GM23338 (cell line): Measurements from ENCODE around the gene HOXA1. TPM values are rescaled to one million over a fixed set of nuclear protein-coding genes. Genes with fewer than 3 reads are reported as not detected.

ENCODE experiments used
- ATAC-seq: fragments of 200-7000 bp; cut with Tn5 transposase; 3 replicates; pipeline ENCODE4 v1.9.1; 2020
- DNase-seq: peaks from one replicate; pipeline ENCODE4 v3.0.0-alpha.2; 2015; ENCODE audit warnings: low spot score
- H2AFZ ChIP-seq: fragments of 200-600 bp; sonication (generic); 2 replicates; pipeline ENCODE4 v1.8.0; 2016; ENCODE audit warnings: antibody characterized with exemption, mild to moderate bottlenecking, moderate library complexity
- H3F3A ChIP-seq: fragments of 200-600 bp; sonication (generic); replicated peaks from 2 replicates; pipeline ENCODE4 v1.8.0; 2017; ENCODE audit warnings: antibody characterized with exemption, mixed run types, low read depth
- H3K27ac ChIP-seq: fragments of 200-600 bp; sonication (generic); 2 replicates; pipeline ENCODE4 v1.6.1; 2016; ENCODE audit warnings: low read depth
- H3K27me3 ChIP-seq: fragments of 200-600 bp; sonication (generic); 2 replicates; pipeline ENCODE4 v1.8.0; 2016; ENCODE audit warnings: mild to moderate bottlenecking, mixed run types, moderate library complexity; ENCODE audit not compliant: insufficient read depth
- H3K36me3 ChIP-seq: fragments of 200-600 bp; sonication (generic); 2 replicates; pipeline ENCODE4 v1.8.0; 2016; ENCODE audit warnings: mild to moderate bottlenecking; ENCODE audit not compliant: insufficient read depth
- H3K4me1 ChIP-seq: fragments of 200-600 bp; sonication (generic); 2 replicates; pipeline ENCODE4 v1.8.0; 2016; ENCODE audit warnings: mild to moderate bottlenecking, moderate library complexity; ENCODE audit not compliant: insufficient read depth
- H3K4me2 ChIP-seq: fragments of 200-600 bp; sonication (generic); 2 replicates; pipeline ENCODE4 v1.7.1; 2017; ENCODE audit warnings: mixed run types
- H3K4me3 ChIP-seq: fragments of 200-600 bp; sonication (generic); 2 replicates; pipeline ENCODE4 v1.6.1; 2016; ENCODE audit warnings: mixed run types
- H3K79me2 ChIP-seq: fragments of 200-600 bp; sonication (generic); replicated peaks from 2 replicates; pipeline ENCODE4 v1.8.0; 2017; ENCODE audit warnings: mild to moderate bottlenecking; ENCODE audit not compliant: insufficient read depth
- H3K9me2 ChIP-seq: fragments of 200-600 bp; sonication (generic); 2 replicates; pipeline ENCODE4 v1.8.0; 2017; ENCODE audit not compliant: insufficient read depth
- H4K20me1 ChIP-seq: fragments of 200-600 bp; sonication (generic); replicated peaks from 2 replicates; pipeline ENCODE4 v1.8.0; 2017; ENCODE audit warnings: mild to moderate bottlenecking; ENCODE audit not compliant: insufficient read depth
- H3K27ac Mint-ChIP-seq: 2 replicates; pipeline ENCODE4 v1.8.0; 2020; ENCODE audit warnings: inconsistent platforms, mild to moderate bottlenecking, moderate library complexity, mixed read lengths
- H3K27me3 Mint-ChIP-seq: 3 replicates; pipeline ENCODE4 v1.8.0; 2022; ENCODE audit warnings: low read depth, mild to moderate bottlenecking, moderate library complexity, mixed read lengths, inconsistent platforms; ENCODE audit not compliant: insufficient read depth, poor library complexity
- H3K36me3 Mint-ChIP-seq: 3 replicates; pipeline ENCODE4 v1.8.0; 2021; ENCODE audit warnings: low read depth, mild to moderate bottlenecking, inconsistent platforms, moderate library complexity, mixed read lengths
- H3K4me1 Mint-ChIP-seq: 3 replicates; pipeline ENCODE4 v1.8.0; 2020; ENCODE audit warnings: mild to moderate bottlenecking, inconsistent platforms, mixed read lengths
- H3K4me3 Mint-ChIP-seq: 3 replicates; pipeline ENCODE4 v1.8.0; 2021; ENCODE audit warnings: moderate library complexity, mild to moderate bottlenecking, inconsistent platforms, mixed read lengths
- H3K9me3 Mint-ChIP-seq: 3 replicates; pipeline ENCODE4 v1.8.0; 2020; ENCODE audit warnings: moderate library complexity, mild to moderate bottlenecking, inconsistent platforms, mixed read lengths
- EZH2 ChIP-seq: fragments of 200-600 bp; sonication (generic); IDR thresholded peaks from one replicate; pipeline ENCODE4 v1.8.0; 2017; ENCODE audit warnings: antibody characterized with exemption, mild to moderate bottlenecking, low read depth; ENCODE audit not compliant: unreplicated experiment
- EZH2phosphoT487 ChIP-seq: fragments of 200-600 bp; sonication (generic); IDR thresholded peaks from one replicate; pipeline ENCODE4 v1.8.1; 2018; ENCODE audit warnings: antibody characterized with exemption; ENCODE audit not compliant: unreplicated experiment
- JUNB ChIP-seq: IDR thresholded peaks from one replicate; pipeline ENCODE4 v1.6.1; 2016; ENCODE audit warnings: antibody characterized with exemption; ENCODE audit not compliant: unreplicated experiment
- NANOG ChIP-seq: IDR thresholded peaks from 2 replicates; pipeline ENCODE4 v1.6.1; 2016; ENCODE audit warnings: antibody characterized with exemption, borderline replicate concordance
- ZNF331 ChIP-seq: fragments of 250-450 bp; sonication (Bioruptor Pico); IDR thresholded peaks from 2 replicates; pipeline ENCODE4 v1.5.0; 2020; ENCODE audit warnings: low read depth, mild to moderate bottlenecking, moderate library complexity
- polyA plus RNA-seq: library from polyadenylated mRNA; unstranded; fragments of >200 nt; fragmentation: Nextera tagmentation; extraction: Ambion mirVana; gene quantifications from 2 replicates; pipeline ENCODE4 v1.2.1, GENCODE V29; 2016
- total RNA-seq: library from RNA; depleted of rRNA; stranded (reverse); fragments of >200 nt; shearing (Covaris generic); gene quantifications from 2 replicates; pipeline ENCODE4 v1.2.3, GENCODE V29; 2014
- TF ChIP-seq, protein P1 (sequence below): fragments of 250-450 bp; sonication (Bioruptor Pico); IDR thresholded peaks from 2 replicates; pipeline ENCODE4 v1.5.0; 2020; ENCODE audit warnings: mild to moderate bottlenecking, moderate library complexity

The HOXA1 gene
- total and polyA plus RNA-seq, 2 experiments from 2014 or later, result not detected

- Histone ChIP-seq H2AFZ (peak overlapping the region; percentile 74), H4K20me1 (peaks cover 73% of the 10 kb centered on the region), H3K27ac (no peak overlapping the region), H3K79me2 (no peaks in the 10 kb centered on the region), H3K36me3 (no peaks in the 10 kb centered on the region), H3K4me1 (peaks cover 47% of the 10 kb centered on the region), H3K9me2 (no peaks in the 10 kb centered on the region), H3K4me2 (peak overlapping the region; percentile 76), H3F3A (peaks cover 61% of the 10 kb centered on the region), H3K4me3 (peak overlapping the region; percentile 46), H3K27me3 (peaks cover 100% of the 10 kb centered on the region)
- Mint-ChIP-seq H3K4me3 (peak overlapping the region; percentile 37; the same call in 2 of the 3 replicates), H3K27ac (no peak overlapping the region), H3K27me3 (peaks cover 100% of the 10 kb centered on the region), H3K36me3 (no peaks in the 10 kb centered on the region), H3K4me1 (peaks cover 42% of the 10 kb centered on the region), H3K9me3 (peaks cover 4% of the 10 kb centered on the region; the same call in 1 of the 3 replicates)
- no peak for DNase-seq
- 0 out of 3 replicates have a peak, but pooled peaks have one; percentile 2 for ATAC-seq
- peak; percentile 97 for TF ChIP-seq EZH2
- peak; percentile 53 for TF ChIP-seq EZH2phosphoT487
- no peak for TF ChIP-seq JUNB
Measured at GRCh38 chr7:27101171-27101956, 5.6 kb upstream of the HOXA1 start.

DNA sequence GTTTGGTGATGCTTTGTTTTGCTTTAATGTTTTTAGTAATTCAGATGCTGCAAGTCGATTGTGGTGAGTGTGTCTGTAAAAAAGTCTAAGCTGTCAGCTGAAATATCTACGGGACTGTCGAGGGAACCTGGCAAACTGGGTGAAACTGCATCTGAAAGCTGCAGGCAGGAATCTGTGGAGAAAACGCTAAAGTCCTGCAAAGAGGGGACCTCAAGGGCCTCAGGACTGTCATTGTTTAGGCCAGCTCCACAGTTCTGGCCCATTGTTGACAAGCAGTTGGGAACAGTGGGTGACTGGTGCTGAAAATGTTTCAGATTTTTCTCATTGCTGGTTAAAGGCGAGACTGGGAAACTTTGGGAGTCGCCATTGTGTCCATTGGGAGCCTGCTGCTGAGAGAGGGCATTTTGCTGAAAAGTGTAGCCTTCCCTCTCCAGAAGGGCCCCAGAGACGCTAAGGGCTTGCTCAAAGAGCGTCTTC is 4.9 kb upstream of the HOXA1 start:
- Mint-ChIP-seq H3K27me3 (peaks cover 100% of the 10 kb centered on the region), H3K9me3 (peaks cover 4% of the 10 kb centered on the region; the same call in 1 of the 3 replicates), H3K27ac (no peak overlapping the region), H3K4me3 (peak overlapping the region; percentile 37; the same call in 1 of the 3 replicates), H3K4me1 (peaks cover 42% of the 10 kb centered on the region), H3K36me3 (no peaks in the 10 kb centered on the region)
- peaks cover 100% of the 10 kb centered on the region for H3K27me3 ChIP-seq
- no peaks in the 10 kb centered on the region for H3K36me3 ChIP-seq
- H2AFZ ChIP-seq, result no peak overlapping the region
- H3K9me2 ChIP-seq, result no peaks in the 10 kb centered on the region
- ATAC-seq (peak; percentile 8), DNase-seq (peak; percentile 62)
- H3F3A ChIP-seq, result peaks cover 55% of the 10 kb centered on the region
- H4K20me1 ChIP-seq, result peaks cover 67% of the 10 kb centered on the region
- TF ChIP-seq EZH2 (peak; percentile 33), ZNF331 (CRISPR knock-in tag) (no peak), NANOG (no peak)
- TF ChIP-seq, protein P1, sequence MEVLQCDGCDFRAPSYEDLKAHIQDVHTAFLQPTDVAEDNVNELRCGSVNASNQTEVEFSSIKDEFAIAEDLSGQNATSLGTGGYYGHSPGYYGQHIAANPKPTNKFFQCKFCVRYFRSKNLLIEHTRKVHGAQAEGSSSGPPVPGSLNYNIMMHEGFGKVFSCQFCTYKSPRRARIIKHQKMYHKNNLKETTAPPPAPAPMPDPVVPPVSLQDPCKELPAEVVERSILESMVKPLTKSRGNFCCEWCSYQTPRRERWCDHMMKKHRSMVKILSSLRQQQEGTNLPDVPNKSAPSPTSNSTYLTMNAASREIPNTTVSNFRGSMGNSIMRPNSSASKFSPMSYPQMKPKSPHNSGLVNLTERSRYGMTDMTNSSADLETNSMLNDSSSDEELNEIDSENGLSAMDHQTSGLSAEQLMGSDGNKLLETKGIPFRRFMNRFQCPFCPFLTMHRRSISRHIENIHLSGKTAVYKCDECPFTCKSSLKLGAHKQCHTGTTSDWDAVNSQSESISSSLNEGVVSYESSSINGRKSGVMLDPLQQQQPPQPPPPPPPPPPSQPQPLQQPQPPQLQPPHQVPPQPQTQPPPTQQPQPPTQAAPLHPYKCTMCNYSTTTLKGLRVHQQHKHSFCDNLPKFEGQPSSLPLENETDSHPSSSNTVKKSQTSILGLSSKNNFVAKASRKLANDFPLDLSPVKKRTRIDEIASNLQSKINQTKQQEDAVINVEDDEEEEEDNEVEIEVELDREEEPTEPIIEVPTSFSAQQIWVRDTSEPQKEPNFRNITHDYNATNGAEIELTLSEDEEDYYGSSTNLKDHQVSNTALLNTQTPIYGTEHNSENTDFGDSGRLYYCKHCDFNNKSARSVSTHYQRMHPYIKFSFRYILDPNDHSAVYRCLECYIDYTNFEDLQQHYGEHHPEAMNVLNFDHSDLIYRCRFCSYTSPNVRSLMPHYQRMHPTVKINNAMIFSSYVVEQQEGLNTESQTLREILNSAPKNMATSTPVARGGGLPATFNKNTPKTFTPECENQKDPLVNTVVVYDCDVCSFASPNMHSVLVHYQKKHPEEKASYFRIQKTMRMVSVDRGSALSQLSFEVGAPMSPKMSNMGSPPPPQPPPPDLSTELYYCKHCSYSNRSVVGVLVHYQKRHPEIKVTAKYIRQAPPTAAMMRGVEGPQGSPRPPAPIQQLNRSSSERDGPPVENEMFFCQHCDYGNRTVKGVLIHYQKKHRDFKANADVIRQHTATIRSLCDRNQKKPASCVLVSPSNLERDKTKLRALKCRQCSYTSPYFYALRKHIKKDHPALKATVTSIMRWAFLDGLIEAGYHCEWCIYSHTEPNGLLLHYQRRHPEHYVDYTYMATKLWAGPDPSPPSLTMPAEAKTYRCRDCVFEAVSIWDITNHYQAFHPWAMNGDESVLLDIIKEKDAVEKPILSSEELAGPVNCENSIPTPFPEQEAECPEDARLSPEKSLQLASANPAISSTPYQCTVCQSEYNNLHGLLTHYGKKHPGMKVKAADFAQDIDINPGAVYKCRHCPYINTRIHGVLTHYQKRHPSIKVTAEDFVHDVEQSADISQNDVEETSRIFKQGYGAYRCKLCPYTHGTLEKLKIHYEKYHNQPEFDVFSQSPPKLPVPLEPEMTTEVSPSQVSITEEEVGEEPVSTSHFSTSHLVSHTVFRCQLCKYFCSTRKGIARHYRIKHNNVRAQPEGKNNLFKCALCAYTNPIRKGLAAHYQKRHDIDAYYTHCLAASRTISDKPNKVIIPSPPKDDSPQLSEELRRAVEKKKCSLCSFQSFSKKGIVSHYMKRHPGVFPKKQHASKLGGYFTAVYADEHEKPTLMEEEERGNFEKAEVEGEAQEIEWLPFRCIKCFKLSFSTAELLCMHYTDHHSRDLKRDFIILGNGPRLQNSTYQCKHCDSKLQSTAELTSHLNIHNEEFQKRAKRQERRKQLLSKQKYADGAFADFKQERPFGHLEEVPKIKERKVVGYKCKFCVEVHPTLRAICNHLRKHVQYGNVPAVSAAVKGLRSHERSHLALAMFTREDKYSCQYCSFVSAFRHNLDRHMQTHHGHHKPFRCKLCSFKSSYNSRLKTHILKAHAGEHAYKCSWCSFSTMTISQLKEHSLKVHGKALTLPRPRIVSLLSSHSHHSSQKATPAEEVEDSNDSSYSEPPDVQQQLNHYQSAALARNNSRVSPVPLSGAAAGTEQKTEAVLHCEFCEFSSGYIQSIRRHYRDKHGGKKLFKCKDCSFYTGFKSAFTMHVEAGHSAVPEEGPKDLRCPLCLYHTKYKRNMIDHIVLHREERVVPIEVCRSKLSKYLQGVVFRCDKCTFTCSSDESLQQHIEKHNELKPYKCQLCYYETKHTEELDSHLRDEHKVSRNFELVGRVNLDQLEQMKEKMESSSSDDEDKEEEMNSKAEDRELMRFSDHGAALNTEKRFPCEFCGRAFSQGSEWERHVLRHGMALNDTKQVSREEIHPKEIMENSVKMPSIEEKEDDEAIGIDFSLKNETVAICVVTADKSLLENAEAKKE (CRISPR knock-in tag), result no peak
- H3K79me2 ChIP-seq, result no peaks in the 10 kb centered on the region
- peaks cover 41% of the 10 kb centered on the region for H3K4me1 ChIP-seq
- peak overlapping the region; percentile 76 for H3K4me2 ChIP-seq
- peak overlapping the region; percentile 46 for H3K4me3 ChIP-seq
- H3K27ac ChIP-seq, result no peak overlapping the region
